ENCODE measurements around the gene UNC119. TPM values are rescaled to one million over a fixed set of nuclear protein-coding genes. Genes with fewer than 3 reads are reported as not detected.
"Not testable (repeated sequence)": the region's sequence is repeated elsewhere in the genome, so short reads cannot be mapped to it uniquely, and the experiment has no call there.

The UNC119 gene
- total RNA-seq, result 16.0 TPM
- long read RNA-seq, transcript UNC119-202 (5 exons, 1,424 nt), result major isoform, 15 of 21 reads
- long read RNA-seq, partial matches to known transcripts, result 0 of 21 reads
- long read RNA-seq, other reads (novel, unspliced or antisense), result 3 of 21 reads

DNA sequence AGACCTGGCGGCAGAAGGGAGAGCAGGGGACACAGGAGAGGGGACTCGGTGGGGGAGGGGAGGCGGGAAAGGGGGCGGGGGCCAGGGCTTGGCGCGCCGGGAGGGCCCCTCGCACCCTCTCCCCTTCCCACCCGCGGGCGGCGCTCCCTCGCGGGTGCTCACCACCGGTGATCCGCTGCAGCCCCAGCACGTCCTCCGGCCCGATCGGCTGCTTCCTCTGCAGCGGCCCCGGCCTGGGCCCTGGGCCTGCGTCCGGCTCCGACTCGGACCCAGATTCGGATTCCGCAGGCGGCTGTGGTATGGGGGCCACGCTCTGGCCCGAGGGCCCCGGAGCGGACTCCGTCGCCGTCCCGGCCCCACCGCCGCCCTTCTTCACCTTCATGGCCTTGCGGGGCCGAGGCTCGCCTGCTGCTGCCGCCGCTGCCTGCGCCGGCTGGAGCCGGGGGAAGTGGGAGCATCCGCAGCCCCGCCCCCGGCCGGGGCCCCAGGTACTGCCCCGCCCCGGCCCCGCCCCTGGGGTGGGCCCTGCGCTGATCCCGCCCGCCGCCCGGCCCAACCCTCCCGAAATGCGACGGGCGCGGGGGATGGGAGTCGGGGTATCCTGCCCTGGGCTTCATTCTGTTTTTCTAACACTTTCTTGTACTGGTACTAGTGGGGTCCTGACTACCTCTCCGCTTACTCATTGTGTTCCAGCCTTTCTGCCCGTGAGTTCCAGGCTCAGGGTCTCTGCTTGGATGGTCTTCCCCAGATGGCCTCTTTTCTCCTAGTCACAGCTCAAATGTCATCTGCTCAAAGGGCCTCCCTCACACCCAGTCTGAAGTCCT is at the start of gene UNC119:
TSS of gene UNC119 (minus strand) at position 449 of the 824 bp plus-strand sequence. CDS start at position 382, 67 bp downstream.
- DNase-seq (ENCODE audit: low spot score), result peak; percentile 93
- intact Hi-C loops (cut with DNase I), result loop anchor here (2.0 kb wide), 1 partner anchor 18 kb away; the partner anchor contains the start of gene PIGS

GRCh38 chr17:28599311-28600184 is 47.1 kb upstream of the UNC119 start:
- intact Hi-C loops (cut with DNase I), result no loop called here
- DNase-seq (ENCODE audit: low spot score), result no peak

DNA sequence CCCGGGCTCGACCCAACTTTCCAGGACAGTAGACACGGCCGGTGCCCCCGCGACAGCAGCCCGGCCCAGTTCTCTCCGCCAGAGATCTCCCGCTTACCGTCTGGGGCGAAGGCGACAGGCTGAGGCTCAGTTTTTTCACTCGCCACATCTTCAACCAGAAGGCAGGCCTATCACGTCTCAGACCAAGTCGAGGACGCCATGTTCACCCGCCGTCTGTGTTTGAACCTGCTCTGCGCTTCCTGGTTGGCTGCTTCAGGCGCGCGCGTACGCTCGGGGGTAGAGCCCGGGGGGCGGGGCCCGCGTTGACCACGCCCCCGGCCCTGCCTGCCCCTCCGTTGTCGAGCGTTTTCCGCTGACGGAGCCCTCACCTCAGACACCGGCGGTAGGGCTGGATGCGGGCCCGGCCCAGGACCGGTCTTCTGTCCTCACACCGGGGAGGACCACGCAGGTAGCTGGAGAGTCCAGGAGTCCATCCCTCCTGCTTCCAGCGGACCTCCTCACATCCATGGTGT is 46.4 kb upstream of the UNC119 start, which contains the start of gene SPAG5:
TSS of gene SPAG5 (minus strand) at position 227 of the 512 bp plus-strand sequence. CDS start at position 148, 79 bp downstream.
- peak; percentile 97 for DNase-seq (ENCODE audit: low spot score)
- intact Hi-C loops (cut with DNase I), result no loop called here

DNA sequence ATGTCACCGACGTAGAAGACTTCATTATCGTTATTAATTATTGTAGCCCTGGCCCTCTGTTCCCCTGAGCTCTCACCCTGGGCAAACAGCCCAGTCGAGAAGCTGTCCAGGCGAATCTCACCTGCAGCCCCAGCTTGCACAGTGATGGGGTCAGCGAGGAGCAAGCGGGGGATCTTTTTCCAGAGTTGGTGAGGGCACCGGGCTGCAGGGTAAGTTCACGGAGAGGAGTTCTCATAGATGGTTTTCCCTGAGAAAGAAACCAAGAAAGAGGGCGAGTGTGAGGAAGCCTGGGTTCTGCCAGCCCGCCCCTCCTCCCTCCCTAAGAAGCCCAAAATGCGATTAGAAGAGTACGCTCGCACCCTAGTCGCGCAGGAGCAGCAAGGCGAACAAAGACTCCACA is 46.0 kb upstream of the UNC119 start:
- DNase-seq (ENCODE audit: low spot score), result no peak
- intact Hi-C loops (cut with DNase I), result no loop called here

DNA sequence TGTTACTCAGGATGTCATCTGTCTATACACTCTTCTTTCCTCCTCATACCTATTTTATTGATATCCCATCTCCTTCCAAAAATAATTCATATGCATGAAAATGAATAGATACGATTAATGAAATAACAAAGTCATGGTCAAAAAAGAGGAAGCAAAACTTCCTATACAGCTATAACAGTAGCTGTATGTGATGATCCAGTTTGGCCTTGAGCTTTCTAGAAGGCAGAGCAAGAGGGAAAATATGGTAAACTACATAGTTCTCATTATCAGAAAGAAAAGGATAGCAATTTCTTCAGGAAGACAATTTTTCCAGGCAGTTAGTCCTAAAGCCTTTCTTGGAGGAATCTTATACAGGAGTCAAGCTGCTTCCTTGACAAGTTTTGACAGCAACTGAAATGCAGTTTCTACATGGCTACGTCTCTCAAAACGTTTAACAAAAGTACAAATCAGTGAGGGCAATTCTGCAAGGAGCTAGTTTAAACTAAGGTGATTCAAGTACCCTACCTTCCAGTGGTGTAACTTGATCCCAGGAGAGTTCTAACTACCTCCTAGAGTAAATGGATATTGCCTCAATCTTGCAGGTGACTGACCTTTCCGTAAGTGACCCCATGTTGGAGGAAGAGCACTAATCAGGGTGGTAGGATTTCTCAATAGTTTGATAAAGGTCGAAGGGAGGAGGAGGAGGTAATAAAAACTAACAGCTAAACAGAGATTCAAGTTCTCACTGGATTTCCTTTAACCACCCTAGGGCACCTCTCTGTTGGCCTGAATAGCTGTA is 45.4 kb upstream of the UNC119 start:
- DNase-seq (ENCODE audit: low spot score), result no peak
- intact Hi-C loops (cut with DNase I), result no loop called here

DNA sequence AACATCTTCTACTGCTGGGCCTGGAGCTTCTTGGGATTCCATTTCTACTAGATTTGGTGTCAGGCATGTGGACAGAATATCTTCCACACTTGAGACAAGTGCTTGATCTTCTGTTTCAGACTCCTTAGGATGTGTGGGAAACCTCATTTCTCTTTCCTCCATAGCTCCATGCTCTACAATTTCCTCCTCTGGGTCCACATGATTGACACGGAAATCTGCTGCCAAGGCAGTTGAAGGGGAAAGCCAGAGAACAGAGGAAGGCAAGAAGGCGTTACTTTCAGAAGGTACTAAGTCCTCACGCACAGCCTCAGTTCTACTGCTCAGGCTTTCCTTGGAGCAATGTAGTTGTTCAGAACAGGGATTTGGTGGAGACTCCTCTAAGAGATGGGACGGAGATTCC is 39.8 kb upstream of the UNC119 start:
- DNase-seq (ENCODE audit: low spot score), result no peak
- intact Hi-C loops (cut with DNase I), result no loop called here

GRCh38 chr17:28585851-28586250 is 33.4 kb upstream of the UNC119 start:
- DNase-seq (ENCODE audit: low spot score), result no peak
- intact Hi-C loops (cut with DNase I), result no loop called here

- intact Hi-C loops (cut with DNase I), result no loop called here
- DNase-seq (ENCODE audit: low spot score), result no peak
Measured at GRCh38 chr17:28584434-28584833, 32.0 kb upstream of the UNC119 start.

- no peak for DNase-seq (ENCODE audit: low spot score)
- intact Hi-C loops (cut with DNase I), result no loop called here
Measured at GRCh38 chr17:28582513-28582912, 30.1 kb upstream of the UNC119 start.

GRCh38 chr17:28580959-28581358 is 28.5 kb upstream of the UNC119 start:
- intact Hi-C loops (cut with DNase I), result no loop called here
- no peak for DNase-seq (ENCODE audit: low spot score)

GRCh38 chr17:28579526-28579925 is 27.1 kb upstream of the UNC119 start:
- no peak for DNase-seq (ENCODE audit: low spot score)
- intact Hi-C loops (cut with DNase I), result no loop called here

GRCh38 chr17:28578246-28579195 is 26.1 kb upstream of the UNC119 start:
- intact Hi-C loops (cut with DNase I), result no loop called here
- DNase-seq (ENCODE audit: low spot score), result peak; percentile 68

DNA sequence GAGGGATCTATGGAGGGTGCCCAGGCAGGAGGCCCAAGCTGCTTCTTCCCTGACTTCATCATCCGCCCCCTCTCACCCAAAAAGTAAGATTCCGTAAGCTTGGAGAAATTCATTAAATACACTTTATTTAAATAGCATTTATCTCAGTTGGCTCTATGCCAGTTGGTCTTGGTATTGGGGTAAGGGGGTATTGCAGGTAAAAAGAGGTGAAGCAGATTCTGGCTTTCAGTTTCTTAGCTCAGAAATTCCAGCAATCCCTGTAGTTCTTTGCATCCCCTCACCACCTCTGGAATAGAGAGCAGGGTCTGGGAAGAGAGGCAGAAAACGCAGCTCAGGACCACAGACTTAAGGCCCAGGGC is 25.0 kb upstream of the UNC119 start:
- intact Hi-C loops (cut with DNase I), result no loop called here
- no peak for DNase-seq (ENCODE audit: low spot score)

- intact Hi-C loops (cut with DNase I), result no loop called here
- peak; percentile 98 for DNase-seq (ENCODE audit: low spot score)
Measured at GRCh38 chr17:28576758-28577465, 24.5 kb upstream of the UNC119 start, which contains the start of gene ALDOC. ALDOC (minus strand) TSS chr17:28576895; CDS start chr17:28575532, 1,363 bp downstream.

- DNase-seq (ENCODE audit: low spot score), result peak; percentile 57
- intact Hi-C loops (cut with DNase I), result not testable (repeated sequence)
Measured at GRCh38 chr17:28576016-28576415, 23.6 kb upstream of the UNC119 start.

DNA sequence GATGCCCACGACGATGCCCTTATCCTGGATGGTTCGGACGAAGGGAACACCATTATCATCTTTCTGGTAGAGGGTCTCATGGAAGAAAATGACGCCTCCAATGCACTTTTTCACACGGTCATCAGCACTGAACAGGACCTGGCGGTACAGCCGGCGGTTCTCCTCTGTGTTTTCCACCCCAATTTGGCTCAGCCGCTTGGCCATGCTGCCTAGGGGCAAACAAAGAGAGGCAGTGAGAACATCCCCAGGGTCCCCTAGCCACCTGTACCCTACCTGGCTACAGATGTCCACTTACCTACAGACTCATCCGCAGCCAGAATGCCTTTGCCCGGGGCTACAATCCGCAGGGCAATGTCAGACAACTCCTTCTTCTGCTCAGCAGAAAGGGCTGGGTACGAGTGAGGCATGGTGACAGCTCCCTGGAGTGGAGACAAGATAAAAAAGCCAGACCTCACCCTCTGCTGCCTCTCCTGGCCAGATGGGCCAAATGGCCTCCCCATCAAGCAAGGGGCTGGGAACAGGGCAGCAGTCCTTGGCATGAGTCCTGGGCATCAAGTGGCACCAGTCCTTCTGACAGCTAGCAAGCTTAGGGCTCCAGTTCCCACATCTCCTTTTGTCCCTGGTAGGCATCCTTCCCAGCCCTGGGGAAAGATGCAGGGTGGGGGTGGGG is 22.8 kb upstream of the UNC119 start:
- intact Hi-C loops (cut with DNase I), result no loop called here
- DNase-seq (ENCODE audit: low spot score), result peak; percentile 92

- intact Hi-C loops (cut with DNase I), result no loop called here
- DNase-seq (ENCODE audit: low spot score), result peak; percentile 69
Measured at GRCh38 chr17:28574526-28574925, 22.1 kb upstream of the UNC119 start.
